H1 (cell line): ENCODE results near the gene STX5. TPM values are rescaled to one million over a fixed set of nuclear protein-coding genes. Genes with fewer than 3 reads are reported as not detected.

Experiments used
- BACH1 ChIP-seq: IDR thresholded peaks from 2 replicates; pipeline ENCODE4 v1.6.1; 2012; ENCODE audit warnings: low read length, improper control_type of control experiment
- CBX5 ChIP-seq: fragments of 300-800, 300-1000 bp; sonication (generic); IDR thresholded peaks from 2 replicates; pipeline ENCODE4 v1.7.1; 2016; ENCODE audit warnings: antibody characterized with exemption, low read length, low read depth
- CHD1 ChIP-seq: IDR thresholded peaks from 2 replicates; pipeline ENCODE4 v1.6.1; 2012; ENCODE audit warnings: low read depth, low read length, improper control_type of control experiment
- CHD2 ChIP-seq: IDR thresholded peaks from 2 replicates; pipeline ENCODE4 v1.6.1; 2012; ENCODE audit warnings: low read length, improper control_type of control experiment
- CHD7 ChIP-seq: fragments of 300-600 bp; sonication (generic); IDR thresholded peaks from 2 replicates; pipeline ENCODE4 v1.7.1; 2012; ENCODE audit warnings: low read length, moderate library complexity, mild to moderate bottlenecking, inconsistent platforms; ENCODE audit not compliant: insufficient replicate concordance
- FOSL1 ChIP-seq: IDR thresholded peaks from 2 replicates; pipeline ENCODE4 v1.6.1; 2011; ENCODE audit warnings: mild to moderate bottlenecking, low read depth, low read length, moderate library complexity; ENCODE audit not compliant: insufficient read depth
- KDM1A ChIP-seq: fragments of 200-600, 300-600 bp; sonication (generic); IDR thresholded peaks from 2 replicates; pipeline ENCODE4 v1.7.1; 2016; ENCODE audit warnings: mild to moderate bottlenecking, low read length, borderline replicate concordance
- SAP30 ChIP-seq: fragments of 300-600 bp; sonication (generic); IDR thresholded peaks from 2 replicates; pipeline ENCODE4 v1.7.1; 2012; ENCODE audit warnings: low read length, moderate library complexity, mild to moderate bottlenecking, inconsistent platforms; ENCODE audit not compliant: insufficient read depth, insufficient replicate concordance
- SRF ChIP-seq: IDR thresholded peaks from 2 replicates; pipeline ENCODE4 v1.6.1; 2011; ENCODE audit warnings: mild to moderate bottlenecking, low read depth, low read length, moderate library complexity
- TCF12 ChIP-seq: IDR thresholded peaks from 2 replicates; pipeline ENCODE4 v1.6.1; 2011; ENCODE audit warnings: low read depth, mild to moderate bottlenecking, low read length
- polyA plus RNA-seq, 7 experiments: library from polyadenylated mRNA; depleted of rRNA in 3 of 7; stranded (reverse) in 5 of 7; unstranded in 2 of 7; fragments of >200 nt in 5 of 7; fragments of 200-250 nt in 2 of 7; gene quantifications; 1 replicate in 5 of 7; 2 replicates in 1 of 7; 4 replicates in 1 of 7; pipeline versions ENCODE4 v1.2.1 to v1.2.3, GENCODE V29; 2011 to 2013; ENCODE audit warnings: missing spikeins in 2 of 7, mixed read lengths in 2 of 7
- total RNA-seq: library from RNA; stranded (reverse); fragmentation: NEBNext Ultra II Directional; extraction: Animal tissue kit (Norgen Biotek cat#: 25700); gene quantifications from 2 replicates; pipeline ENCODE4 v1.2.1, GENCODE V29; 2021

The STX5 gene
- total and polyA plus RNA-seq, 2 of the 8 experiments (the other 6 are each of a cell fraction or from before 2014, with no cell fraction given), result 24.2 to 28.5 TPM

DNA sequence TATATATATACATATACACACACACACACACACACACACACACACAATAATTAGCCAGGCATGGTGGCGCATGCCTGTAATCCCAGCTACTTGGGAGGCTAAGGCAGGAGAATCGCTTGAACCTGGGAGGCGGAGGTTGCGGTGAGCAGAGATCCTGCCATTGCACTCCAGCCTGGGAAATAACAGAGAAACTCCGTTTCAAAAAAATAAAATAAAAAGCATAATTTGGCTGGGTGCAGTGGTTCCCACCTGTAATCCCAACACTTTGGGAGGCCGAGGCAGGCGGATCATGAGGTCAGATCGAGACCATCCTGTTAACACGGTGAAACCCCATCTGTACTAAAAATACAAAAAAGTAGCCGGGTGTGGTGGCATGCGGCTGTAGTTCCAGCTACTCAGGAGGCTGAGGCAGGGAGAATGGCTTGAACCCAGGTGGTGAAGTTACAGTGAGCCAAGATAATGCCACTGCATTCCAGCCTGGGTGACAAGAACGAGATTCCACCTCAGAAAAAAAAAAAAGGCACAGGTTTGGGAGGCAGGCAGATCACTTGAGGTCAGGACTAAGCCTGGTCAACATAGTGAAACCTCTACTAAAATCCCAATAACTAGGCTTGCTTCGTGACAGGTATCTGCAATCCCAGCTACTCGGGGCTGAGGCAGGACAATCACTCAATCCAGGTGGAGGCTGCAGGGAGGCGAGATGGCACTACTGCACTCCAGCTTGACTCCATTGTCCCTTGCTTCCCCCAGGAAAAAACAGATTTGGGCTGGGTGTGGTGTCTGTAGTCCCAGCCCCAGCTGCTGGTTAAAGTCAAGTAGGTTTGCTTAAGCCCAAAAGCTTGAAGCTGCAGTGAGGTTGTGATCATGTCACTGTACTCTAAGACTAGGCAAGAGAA, 19.3 kb upstream of the STX5 start (continued):
- TF ChIP-seq CHD7, result no peak
- peak; percentile 10 for TF ChIP-seq CHD2
- no peak for TF ChIP-seq FOSL1
- no peak for TF ChIP-seq CHD1
- no peak for TF ChIP-seq KDM1A
- TF ChIP-seq SRF, result no peak
- no peak for TF ChIP-seq CBX5
- no peak for TF ChIP-seq TCF12
- TF ChIP-seq SAP30, result no peak
- TF ChIP-seq BACH1, result no peak
